ENCODE data around the gene C17orf113. TPM values are rescaled to one million over a fixed set of nuclear protein-coding genes. Genes with fewer than 3 reads are reported as not detected.

Gene C17orf113
- total RNA-seq, 1 experiment from 2014 or later = 2.3 TPM

DNA sequence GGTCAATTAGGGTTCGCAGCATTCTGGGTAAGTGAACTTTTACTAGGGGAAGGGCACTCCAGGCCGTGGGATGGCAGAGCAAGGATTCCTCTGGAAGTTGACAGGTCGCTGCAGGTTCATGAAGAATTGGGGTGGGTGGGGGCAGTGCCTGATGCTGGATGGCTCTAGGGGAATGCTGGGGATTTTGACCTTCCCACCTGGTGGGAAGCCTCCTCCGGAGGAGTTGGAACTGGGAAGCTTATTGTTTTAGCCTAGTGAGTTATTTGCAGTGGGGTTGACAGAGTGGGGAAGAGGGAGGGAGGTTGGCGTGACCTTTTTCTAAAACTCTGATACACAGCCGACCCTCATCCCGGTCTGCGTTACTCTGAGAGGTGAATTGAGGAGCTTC, 606 bp upstream of the C17orf113 start:
- Histone ChIP-seq H3K36me3 (ENCODE audit: control insufficient read depth in 1 of 2, insufficient read depth in 2 of 2, low read length in 2 of 2) (no peaks in the 10 kb centered on the region), H3K27me3 (ENCODE audit: insufficient read depth, low read length) (peaks cover 11% of the 10 kb centered on the region; the same call in 1 of the 2 replicates), H3K27ac (ENCODE audit: low read depth, low read length) (no peak overlapping the region), H4K20me1 (ENCODE audit: insufficient read depth) (no peaks in the 10 kb centered on the region), H3K4me3 (replicated peaks in 1 of 2; ENCODE audit: low read depth in 1 of 2, low read length in 2 of 2) (peak overlapping the region; percentile 63 to 76), H3K9me3 (ENCODE audit: control insufficient read depth in 1 of 2, insufficient read depth in 1 of 2, low read depth in 1 of 2, low read length in 2 of 2) (no peaks in the 10 kb centered on the region), H3K4me2 (ENCODE audit: low read length) (peak overlapping the region; percentile 94), H3K4me1 (ENCODE audit: control insufficient read depth in 1 of 2, insufficient read depth in 2 of 2, low read length in 2 of 2) (peaks cover 17 to 35% of the 10 kb centered on the region in 2 experiments), H2AFZ (ENCODE audit: low read depth, low read length, poor library complexity, severe bottlenecking) (peak overlapping the region; percentile 60), H3K9me2 (ENCODE audit: insufficient read depth) (no peaks in the 10 kb centered on the region), H3K9ac (ENCODE audit: low read length) (peak overlapping the region; percentile 51), H3K79me2 (ENCODE audit: insufficient read depth, low read length) (no peaks in the 10 kb centered on the region)
- POLR2A ChIA-PET = interaction anchor here (0.9 kb wide), 1 partner anchor 31 kb away, joined by 3 read pairs; the partner anchor contains the start of gene NKIRAS2
- DNase-seq (ENCODE audit: low read depth, low spot score) = no peak
- no peak for ATAC-seq
- TF ChIP-seq ATF3 (IDR thresholded peaks at IDR 0.05) = no peak
- no peak for TF ChIP-seq SP1 (IDR thresholded peaks at IDR 0.05; ENCODE audit: low read depth)
- TF ChIP-seq FOSL1 (IDR thresholded peaks at IDR 0.05; ENCODE audit: low read depth) = no peak
- no peak for TF ChIP-seq REST (IDR thresholded peaks at IDR 0.05; ENCODE audit: low read depth)
- no peak for TF ChIP-seq CTCF (IDR thresholded peaks at IDR 0.05 in 2 of 3, conservative IDR thresholded peaks at IDR 0.05 in 1 of 3; ENCODE audit: borderline replicate concordance in 1 of 3, insufficient read depth in 1 of 3, low read depth in 2 of 3, low read length in 2 of 3)
- no peak for TF ChIP-seq POLR2AphosphoS5 (IDR thresholded peaks at IDR 0.05; ENCODE audit: low read depth, low read length)
- TF ChIP-seq ZBTB33 (IDR thresholded peaks at IDR 0.05; ENCODE audit: extremely low read depth, insufficient replicate concordance, low read length) = no peak
- TF ChIP-seq YY1 (IDR thresholded peaks at IDR 0.05; ENCODE audit: extremely low read depth, insufficient replicate concordance, low read depth, low read length) = no peak
- TF ChIP-seq JUND (IDR thresholded peaks at IDR 0.05) = no peak
- TF ChIP-seq EZH2phosphoT487 (IDR thresholded peaks at IDR 0.05; ENCODE audit: borderline replicate concordance) = no peak
- no peak for TF ChIP-seq ELF1 (IDR thresholded peaks at IDR 0.05; ENCODE audit: borderline replicate concordance, low read depth)
- TF ChIP-seq EZH2 (IDR thresholded peaks at IDR 0.05) = no peak
- no peak for TF ChIP-seq EGR1 (IDR thresholded peaks at IDR 0.05; ENCODE audit: low read depth)
- TF ChIP-seq RAD21 (IDR thresholded peaks at IDR 0.05; ENCODE audit: low read depth) = no peak
- no peak for TF ChIP-seq CEBPB (IDR thresholded peaks at IDR 0.05; ENCODE audit: low read depth)
- no peak for TF ChIP-seq CBX3 (IDR thresholded peaks at IDR 0.05; ENCODE audit: low read depth)
- no peak for TF ChIP-seq SIN3A (IDR thresholded peaks at IDR 0.05; ENCODE audit: low read depth)
- no peak for TF ChIP-seq TCF7L2 (IDR thresholded peaks at IDR 0.05; ENCODE audit: borderline replicate concordance, extremely low read depth, insufficient read depth, insufficient read length)
- RAD21 ChIA-PET (ENCODE audit: low non-redundant PET in 1 of 2, low total read pairs in 2 of 2, uncharacterized antibody in 2 of 2, unreplicated experiment in 2 of 2) = no interaction called here
- intact Hi-C loops (cut with micrococcal nuclease) = no loop called here
- CTCF ChIA-PET = interaction anchor here (1.2 kb wide), 1 partner anchor 15 kb away, joined by 3 read pairs; no protein-coding TSS in a partner anchor
- BruUV-seq (replicated peaks) = no TSS peak

Measured in HCT116 (cell line).